A673 (cell line): Measurements from ENCODE around the gene YDJC. TPM values are rescaled to one million over a fixed set of nuclear protein-coding genes. Genes with fewer than 3 reads are reported as not detected.

Experiments
- BruUV-seq: library from RNA; stranded (reverse); fragments of 400-500 nt; replicated peaks from 2 replicates; lab custom pipeline; 2021; lab: Mats Ljungman, UMichigan
- CTCF ChIA-PET: fragments of 300-600 bp; sonication (Branson Sonifier 250); formaldehyde crosslinking; loops from one replicate; lab custom pipeline; 2022; ENCODE audit warnings: antibody characterized with exemption; lab: Charles Lee
- POLR2A ChIA-PET: fragments of 300-600 bp; sonication (Branson Sonifier 250); formaldehyde crosslinking; loops from one replicate; lab custom pipeline; 2022; ENCODE audit warnings: antibody characterized with exemption; ENCODE audit not compliant: low non-redundant PET; lab: Charles Lee
- DNase-seq: peaks from one replicate; pipeline ENCODE4 v3.0.0-alpha.2; 2015; ENCODE audit warnings: low spot score
- H3K27ac ChIP-seq: fragments of 200-600 bp; sonication (generic); 2 replicates; pipeline ENCODE4 v1.5.1; 2016; ENCODE audit warnings: mixed run types, low read depth, mild to moderate bottlenecking, mixed read lengths, antibody characterized with exemption, low read length; ENCODE audit not compliant: poor library complexity, severe bottlenecking
- H3K27me3 ChIP-seq: fragments of 200-600 bp; sonication (generic); replicated peaks from 2 replicates; pipeline ENCODE4 v1.6.1; 2017; ENCODE audit warnings: mixed run types, low read depth, mild to moderate bottlenecking, mixed read lengths, antibody characterized with exemption, low read length; ENCODE audit not compliant: insufficient read depth, poor library complexity
- H3K36me3 ChIP-seq: fragments of 200-600 bp; sonication (generic); 2 replicates; pipeline ENCODE4 v1.6.1; 2016; ENCODE audit warnings: mixed run types, mild to moderate bottlenecking, mixed read lengths, antibody characterized with exemption, low read length; ENCODE audit not compliant: insufficient read depth, poor library complexity, severe bottlenecking
- H3K4me1 ChIP-seq: fragments of 200-600 bp; sonication (generic); 2 replicates; pipeline ENCODE4 v1.6.1; 2017; ENCODE audit warnings: mixed run types, mild to moderate bottlenecking, mixed read lengths, antibody characterized with exemption, low read length; ENCODE audit not compliant: insufficient read depth, poor library complexity, severe bottlenecking
- H3K4me3 ChIP-seq: fragments of 200-600 bp; sonication (generic); 2 replicates; pipeline ENCODE4 v1.5.1; 2016; ENCODE audit warnings: low read depth, mixed run types, mild to moderate bottlenecking, mixed read lengths, low read length; ENCODE audit not compliant: poor library complexity, severe bottlenecking
- H3K9me3 ChIP-seq: fragments of 200-600 bp; sonication (generic); 2 replicates; pipeline ENCODE4 v1.6.1; 2016; ENCODE audit warnings: mixed run types, low read depth, mild to moderate bottlenecking, mixed read lengths, antibody characterized with exemption, low read length; ENCODE audit not compliant: poor library complexity, severe bottlenecking
- CTCF ChIP-seq: fragments of 300-800, 200-600 bp; sonication (generic); conservative IDR thresholded peaks from 2 replicates; pipeline ENCODE4 v1.5.1; 2017; ENCODE audit warnings: low read depth, mild to moderate bottlenecking, antibody characterized with exemption, low read length, moderate library complexity, mixed read lengths
- EZH2 ChIP-seq: fragments of 200-600 bp; sonication (generic); IDR thresholded peaks from 2 replicates; pipeline ENCODE4 v1.6.1; 2017; ENCODE audit warnings: borderline replicate concordance, low read depth, mild to moderate bottlenecking, mixed read lengths, antibody characterized with exemption, low read length; ENCODE audit not compliant: poor library complexity, severe bottlenecking
- intact Hi-C: fragments of 100-400 bp; cut with micrococcal nuclease; formaldehyde crosslinking; loops from one replicate; pipeline ENCODE4 v1.10.0; 2022; ENCODE audit not compliant: unreplicated experiment
- total RNA-seq: library from RNA; stranded (reverse); gene quantifications from 2 replicates; pipeline ENCODE4 v1.2.3, GENCODE V29; 2021

The YDJC gene
- total RNA-seq, 1 experiment from 2014 or later, result 33.8 TPM

DNA sequence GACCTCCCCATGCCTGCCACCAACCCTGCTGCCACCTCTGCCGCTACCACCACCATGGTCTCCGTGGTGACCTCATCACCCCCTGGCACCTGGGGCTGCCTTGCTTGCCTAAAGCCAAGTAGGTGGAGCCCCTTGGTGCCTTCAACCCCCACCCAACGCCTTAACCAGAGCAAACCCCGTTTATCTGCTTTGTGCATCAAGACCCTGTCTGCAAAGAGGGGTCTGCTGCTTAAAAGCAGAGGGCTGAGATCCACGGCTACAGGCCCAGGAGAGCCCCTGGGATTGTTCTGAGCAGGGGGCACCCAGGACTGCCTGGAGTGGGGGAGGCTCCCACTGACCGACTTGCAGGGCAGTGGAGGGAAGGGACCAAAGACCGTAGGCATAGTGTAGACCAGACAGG lies 31.1 kb upstream of the YDJC start:
- Histone ChIP-seq H3K4me3 (no peak overlapping the region), H3K9me3 (no peaks in the 10 kb centered on the region), H3K36me3 (no peaks in the 10 kb centered on the region), H3K4me1 (no peaks in the 10 kb centered on the region), H3K27me3 (no peaks in the 10 kb centered on the region), H3K27ac (no peak overlapping the region)
- intact Hi-C loops, result no loop called here
- POLR2A ChIA-PET, result no interaction called here
- DNase-seq, result no peak
- CTCF ChIA-PET, result no interaction called here
- no peak for TF ChIP-seq EZH2
- no peak for TF ChIP-seq CTCF
- no TSS peak for BruUV-seq

- DNase-seq, result no peak
- no peaks in the 10 kb centered on the region for H3K27me3 ChIP-seq
- no peak overlapping the region for H3K27ac ChIP-seq
- BruUV-seq, result no TSS peak
- peaks cover under 1% of the 10 kb centered on the region for H3K36me3 ChIP-seq
- TF ChIP-seq CTCF, result no peak
- no peak for TF ChIP-seq EZH2
- POLR2A ChIA-PET, result no interaction called here
- no peaks in the 10 kb centered on the region for H3K4me1 ChIP-seq
- CTCF ChIA-PET, result no interaction called here
- H3K4me3 ChIP-seq, result no peak overlapping the region
- intact Hi-C loops, result no loop called here
- H3K9me3 ChIP-seq, result no peaks in the 10 kb centered on the region
Measured at GRCh38 chr22:21659864-21660525, 30.2 kb upstream of the YDJC start.

GRCh38 chr22:21657360-21658032 lies 27.7 kb upstream of the YDJC start:
- no TSS peak for BruUV-seq
- H3K27me3 ChIP-seq, result no peaks in the 10 kb centered on the region
- DNase-seq, result peak; percentile 85
- H3K27ac ChIP-seq, result peak overlapping the region; percentile 60
- H3K36me3 ChIP-seq, result peaks cover 16% of the 10 kb centered on the region
- CTCF ChIA-PET, result interaction anchor here (0.7 kb wide), 2 partner anchors 11 kb away, joined by 3 to 4 read pairs; no protein-coding TSS in a partner anchor
- no peaks in the 10 kb centered on the region for H3K4me1 ChIP-seq
- TF ChIP-seq EZH2, result no peak
- peak; percentile 43 for TF ChIP-seq CTCF
- intact Hi-C loops, result no loop called here
- POLR2A ChIA-PET, result no interaction called here
- H3K4me3 ChIP-seq, result peak overlapping the region; percentile 59
- no peaks in the 10 kb centered on the region for H3K9me3 ChIP-seq
